Measurements from ENCODE around the gene FAM161A.

GRCh38 chr2:61841286-61841685 lies 12.6 kb downstream of the FAM161A start:
- TF ChIP-seq CTCF (IDR thresholded peaks at IDR 0.05) (no peak), POLR2A (IDR thresholded peaks at IDR 0.05) (no peak)

All from Peyer's patch (tissue), 4 donors.